NCI-H345 treated with DMSO at 0.1 percent for 48 hours (cell line): ENCODE data around the gene MTX1.

Source experiments
- DNase-seq: peaks from one replicate; lab custom pipeline; 2025; ENCODE audit not compliant: unreplicated experiment; lab: John Stamatoyannopoulos, UW

MTX1 gene

DNA sequence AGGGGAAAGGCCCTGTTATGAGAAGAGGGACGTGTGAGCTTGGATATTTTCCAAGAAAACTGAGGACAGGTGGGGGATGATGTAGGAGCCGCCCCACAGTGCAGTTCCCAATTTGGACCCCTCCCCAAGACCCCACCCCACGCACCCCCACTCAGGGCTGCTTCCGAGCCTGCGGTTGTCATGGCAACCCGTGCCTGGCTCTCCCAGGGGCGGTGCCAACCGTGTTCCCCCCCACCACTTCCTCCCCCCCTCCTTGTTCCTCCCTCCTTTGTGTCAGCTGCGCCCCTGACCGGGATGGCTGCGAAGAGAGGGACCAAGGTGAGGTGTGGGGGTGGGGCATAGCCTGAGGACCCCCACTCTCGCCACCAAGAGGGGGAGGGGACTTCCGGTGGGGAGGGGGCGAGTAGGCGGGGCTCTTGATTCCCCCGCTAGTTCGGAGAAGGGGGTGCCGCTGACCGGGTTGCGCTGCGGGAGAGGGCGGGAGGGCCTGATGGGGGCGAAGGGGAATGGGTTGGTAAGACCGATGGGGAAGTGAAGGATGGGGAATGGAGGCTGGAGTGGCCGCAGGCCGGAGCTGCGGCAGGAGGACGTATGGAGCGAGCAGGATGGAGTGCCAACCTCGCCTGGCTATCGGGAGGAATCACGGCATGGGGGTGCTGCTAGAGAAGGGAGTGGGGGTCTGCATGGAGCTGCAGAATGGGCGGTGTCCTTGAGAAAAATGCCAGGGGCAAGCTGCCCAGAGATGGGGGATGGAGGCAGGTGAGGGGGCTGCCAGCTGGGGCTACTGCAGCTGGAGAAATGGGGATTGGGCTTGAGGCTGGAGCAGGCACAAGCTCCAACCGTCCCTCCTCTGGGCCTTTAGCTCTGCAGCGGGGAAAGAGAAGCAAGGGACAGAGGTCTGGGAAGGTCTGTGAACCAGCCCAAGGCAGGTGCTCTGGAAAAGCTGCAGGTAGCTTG is 33.9 kb upstream of the MTX1 start:
- peak; percentile 66 for DNase-seq

DNA sequence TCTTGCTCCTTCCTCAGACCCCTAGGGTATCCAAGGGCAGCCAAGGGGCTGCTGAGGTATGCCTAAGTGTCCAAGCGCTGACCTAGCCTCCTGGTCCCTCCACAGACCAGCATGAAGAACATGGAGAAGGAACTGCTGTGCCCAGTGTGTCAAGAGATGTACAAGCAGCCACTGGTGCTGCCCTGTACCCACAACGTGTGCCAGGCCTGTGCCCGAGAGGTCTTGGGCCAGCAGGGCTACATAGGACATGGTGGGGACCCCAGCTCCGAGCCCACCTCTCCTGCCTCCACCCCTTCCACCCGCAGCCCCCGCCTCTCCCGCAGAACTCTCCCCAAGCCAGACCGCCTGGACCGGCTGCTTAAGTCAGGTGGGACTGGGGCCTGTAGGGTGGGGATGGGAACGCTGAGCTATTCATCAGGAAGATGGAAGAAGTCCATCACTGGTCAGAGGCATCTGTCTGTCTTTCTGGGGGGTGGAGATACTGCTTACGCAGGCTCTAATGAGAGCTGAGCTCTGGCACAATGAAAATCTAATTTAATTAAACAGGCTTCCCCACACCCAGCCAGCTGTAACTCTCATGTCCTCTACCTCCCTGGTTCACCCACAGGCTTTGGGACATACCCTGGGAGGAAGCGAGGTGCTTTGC is 33.1 kb upstream of the MTX1 start:
- no peak for DNase-seq

DNA sequence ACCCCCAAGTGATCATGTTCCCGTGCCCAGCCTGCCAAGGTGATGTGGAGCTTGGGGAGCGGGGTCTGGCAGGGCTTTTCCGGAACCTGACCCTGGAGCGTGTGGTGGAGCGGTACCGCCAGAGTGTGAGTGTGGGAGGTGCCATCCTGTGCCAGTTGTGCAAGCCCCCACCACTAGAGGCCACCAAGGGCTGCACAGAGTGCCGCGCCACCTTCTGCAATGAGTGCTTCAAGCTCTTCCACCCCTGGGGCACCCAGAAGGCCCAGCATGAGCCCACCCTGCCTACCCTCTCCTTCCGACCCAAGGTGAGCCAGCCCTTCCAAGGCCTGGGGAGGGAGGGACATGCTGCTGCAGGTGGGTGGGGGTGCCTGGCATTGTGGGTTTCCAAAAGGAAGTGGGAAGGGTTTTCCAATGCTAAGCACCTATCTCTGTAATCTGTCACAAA is 32.5 kb upstream of the MTX1 start:
- DNase-seq: no peak

DNA sequence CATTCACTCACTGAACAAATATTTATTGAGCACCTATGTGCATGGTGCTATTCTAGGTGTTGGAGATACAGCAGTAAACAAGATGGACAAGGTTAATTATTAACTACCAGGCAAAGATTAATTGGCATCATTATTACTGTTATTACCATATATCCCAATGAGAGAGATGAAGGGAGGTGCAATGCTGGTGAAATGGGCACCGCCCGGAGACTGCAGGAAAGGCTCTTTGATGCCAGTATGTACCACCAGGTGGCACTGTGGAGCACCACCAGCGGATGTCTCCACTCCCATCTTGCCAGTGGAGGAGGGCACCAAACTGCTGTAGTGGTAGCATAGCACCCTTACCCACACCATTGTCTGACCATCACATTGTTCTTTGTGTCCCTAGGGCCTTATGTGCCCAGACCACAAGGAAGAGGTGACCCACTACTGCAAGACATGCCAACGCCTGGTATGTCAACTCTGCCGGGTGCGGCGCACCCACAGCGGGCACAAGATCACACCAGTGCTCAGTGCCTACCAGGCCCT is 31.9 kb upstream of the MTX1 start:
- DNase-seq: peak; percentile 88

DNA sequence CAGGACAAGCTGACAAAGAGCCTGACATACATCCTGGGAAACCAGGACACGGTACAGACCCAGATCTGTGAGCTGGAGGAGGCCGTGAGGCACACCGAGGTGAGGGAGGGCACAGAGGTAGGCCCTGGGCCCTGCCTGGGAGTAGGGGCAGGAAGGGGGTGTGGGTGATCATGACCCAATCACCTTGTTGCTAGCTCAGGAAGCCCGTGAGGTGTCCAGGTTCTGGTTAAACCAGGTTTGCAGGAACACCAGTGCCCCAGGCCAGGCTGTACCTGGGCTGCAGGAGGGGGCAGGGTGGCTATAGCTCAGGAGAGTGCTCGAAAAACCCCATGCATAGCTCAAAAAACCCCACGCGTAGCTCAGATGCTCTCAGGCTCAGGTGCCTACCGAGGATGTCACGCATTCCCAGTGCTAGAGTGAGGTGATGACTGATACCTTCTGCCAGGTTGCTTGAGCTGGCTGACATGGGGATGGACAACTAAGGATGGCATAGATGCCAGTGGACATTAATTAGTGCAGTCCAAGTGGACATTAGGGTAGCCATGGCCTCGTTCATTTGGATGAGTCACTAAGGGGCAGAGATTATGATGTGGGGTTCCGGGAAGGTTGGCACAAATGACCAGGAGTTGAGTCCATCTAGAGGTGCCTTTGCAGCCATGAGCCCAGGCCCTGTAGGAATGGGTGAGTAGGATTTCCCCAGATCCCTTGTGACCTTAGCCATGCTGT is 31.1 kb upstream of the MTX1 start:
- DNase-seq: no peak

DNA sequence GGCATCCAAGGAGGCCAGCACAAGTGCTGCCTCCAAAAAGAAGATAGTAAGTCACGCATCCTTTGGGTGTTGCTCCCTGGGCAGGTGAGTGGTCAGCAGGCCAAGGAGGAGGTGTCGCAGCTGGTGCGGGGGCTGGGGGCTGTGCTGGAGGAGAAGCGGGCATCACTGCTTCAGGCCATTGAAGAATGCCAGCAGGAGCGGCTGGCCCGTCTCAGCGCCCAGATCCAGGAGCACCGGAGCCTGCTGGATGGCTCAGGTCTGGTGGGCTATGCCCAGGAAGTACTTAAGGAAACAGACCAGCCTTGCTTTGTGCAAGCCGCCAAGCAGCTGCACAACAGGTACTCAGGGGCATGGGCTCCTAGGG is 30.6 kb upstream of the MTX1 start:
- DNase-seq: no peak

DNA sequence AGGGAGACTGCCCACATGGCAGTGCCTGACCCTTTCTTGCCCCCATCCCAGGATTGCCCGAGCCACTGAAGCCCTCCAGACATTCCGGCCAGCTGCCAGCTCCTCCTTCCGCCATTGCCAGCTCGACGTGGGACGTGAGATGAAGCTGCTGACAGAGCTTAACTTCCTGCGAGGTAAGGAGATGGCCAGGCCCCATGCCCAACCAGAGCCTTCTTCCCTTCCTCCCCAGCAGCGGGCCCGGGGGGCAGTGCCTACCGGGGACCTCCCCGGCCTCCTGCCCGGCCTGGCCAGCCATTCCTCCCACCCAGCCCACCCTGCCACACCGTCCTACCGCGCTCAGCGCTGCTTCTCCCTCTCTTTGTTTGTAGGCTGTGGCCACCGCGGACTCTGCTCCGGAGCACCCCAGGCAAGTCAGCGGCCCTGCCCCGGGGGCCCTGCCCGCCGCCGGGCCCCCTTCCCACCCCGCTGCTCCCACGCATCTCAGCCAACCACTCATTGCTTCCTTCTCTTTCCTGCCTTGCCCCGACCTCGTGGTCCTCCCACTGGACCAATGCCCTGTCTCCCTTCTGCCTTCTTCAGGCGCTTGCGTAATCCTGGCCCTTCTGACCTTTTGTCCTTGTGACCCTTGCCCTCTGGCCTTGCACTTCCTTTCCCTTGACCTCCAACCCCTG is 29.9 kb upstream of the MTX1 start:
- no peak for DNase-seq

DNA sequence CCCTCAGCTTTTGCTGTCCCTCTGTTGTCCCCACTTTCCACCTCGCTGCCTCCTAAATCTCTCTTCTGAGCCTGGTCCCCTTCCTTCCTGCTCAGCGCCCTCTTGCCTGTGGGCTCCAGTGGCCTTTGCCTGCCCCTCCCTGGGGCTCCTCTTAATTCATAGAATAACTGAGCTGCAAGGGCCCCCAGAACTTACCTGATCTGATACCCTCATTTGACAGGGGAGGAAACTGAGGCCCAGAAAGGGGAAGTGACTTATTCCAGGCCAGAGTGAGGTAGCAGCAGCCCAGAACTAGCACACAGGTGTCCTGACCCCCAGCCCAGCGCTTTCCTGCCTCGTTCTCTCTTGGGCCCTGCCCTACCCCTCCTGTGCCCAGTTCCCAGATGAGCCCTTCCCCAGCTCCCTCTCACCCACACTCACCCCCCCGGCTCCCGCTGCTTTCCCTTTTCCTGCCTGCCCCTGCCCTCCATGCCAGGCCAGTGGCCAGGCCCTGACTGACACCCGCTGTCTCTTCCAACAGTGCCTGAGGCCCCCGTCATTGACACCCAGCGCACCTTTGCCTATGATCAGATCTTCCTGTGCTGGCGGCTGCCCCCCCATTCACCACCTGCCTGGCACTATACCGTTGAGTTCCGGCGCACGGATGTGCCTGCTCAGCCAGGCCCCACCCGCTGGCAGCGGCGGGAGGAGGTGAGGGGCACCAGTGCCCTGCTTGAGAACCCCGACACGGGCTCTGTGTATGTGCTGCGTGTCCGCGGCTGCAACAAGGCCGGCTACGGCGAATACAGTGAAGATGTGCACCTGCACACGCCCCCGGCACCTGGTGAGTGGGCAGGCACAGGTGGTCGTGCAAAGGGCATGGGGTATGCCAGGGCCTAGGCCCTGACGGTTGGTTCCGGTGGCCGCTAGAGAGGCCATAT is 29.1 kb upstream of the MTX1 start:
- DNase-seq: no peak

DNA sequence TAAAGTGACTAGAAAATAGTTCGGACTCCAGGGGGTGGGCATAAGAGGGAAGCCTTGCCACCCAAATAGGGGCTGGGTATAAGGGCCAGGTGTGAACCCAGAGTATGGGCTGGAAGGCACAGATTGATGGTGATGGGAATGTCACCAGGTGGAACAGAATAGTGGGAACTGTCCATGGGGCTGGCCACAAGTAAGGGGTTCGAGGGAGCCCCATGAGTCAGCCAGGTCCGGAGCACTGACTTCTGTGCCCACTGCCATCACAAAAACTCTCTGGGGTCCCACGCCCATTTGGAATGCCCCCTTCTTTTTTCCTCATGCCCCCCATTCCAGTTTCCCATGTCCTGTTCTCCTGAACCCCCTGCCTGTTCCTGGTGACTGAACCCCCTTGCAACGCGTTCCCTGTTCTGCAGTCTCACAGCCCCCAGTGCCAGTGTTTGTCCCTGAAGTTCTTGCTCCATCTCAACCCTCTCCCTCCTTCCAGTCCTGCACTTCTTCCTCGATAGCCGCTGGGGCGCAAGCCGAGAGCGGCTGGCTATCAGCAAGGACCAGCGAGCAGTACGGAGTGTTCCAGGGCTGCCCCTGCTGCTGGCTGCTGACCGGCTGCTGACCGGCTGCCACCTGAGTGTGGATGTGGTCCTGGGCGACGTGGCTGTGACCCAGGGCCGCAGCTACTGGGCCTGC is 27.0 kb upstream of the MTX1 start:
- no peak for DNase-seq

DNA sequence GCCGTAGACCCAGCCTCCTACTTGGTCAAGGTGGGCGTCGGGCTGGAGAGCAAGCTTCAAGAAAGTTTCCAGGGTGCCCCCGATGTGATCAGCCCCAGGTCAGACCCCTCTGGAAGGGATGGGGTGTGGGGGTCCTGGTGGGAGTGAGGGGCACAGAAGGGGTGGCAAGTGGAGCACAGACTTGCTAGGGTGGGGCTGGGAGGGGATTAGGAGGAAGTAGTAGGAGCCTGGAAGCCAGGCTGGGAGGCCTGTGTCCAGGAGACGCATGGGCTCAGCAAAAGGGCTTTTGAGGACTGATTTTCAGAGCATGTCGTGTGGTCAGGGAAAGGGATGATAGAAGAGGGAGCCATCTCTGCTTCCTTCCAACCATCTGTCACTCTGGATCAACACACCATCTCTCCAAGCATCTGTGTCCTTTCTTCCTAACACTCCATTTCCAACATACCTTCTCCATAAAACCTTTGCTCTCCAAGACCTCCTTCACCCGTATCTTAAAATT is 26.4 kb upstream of the MTX1 start:
- DNase-seq: no peak

DNA sequence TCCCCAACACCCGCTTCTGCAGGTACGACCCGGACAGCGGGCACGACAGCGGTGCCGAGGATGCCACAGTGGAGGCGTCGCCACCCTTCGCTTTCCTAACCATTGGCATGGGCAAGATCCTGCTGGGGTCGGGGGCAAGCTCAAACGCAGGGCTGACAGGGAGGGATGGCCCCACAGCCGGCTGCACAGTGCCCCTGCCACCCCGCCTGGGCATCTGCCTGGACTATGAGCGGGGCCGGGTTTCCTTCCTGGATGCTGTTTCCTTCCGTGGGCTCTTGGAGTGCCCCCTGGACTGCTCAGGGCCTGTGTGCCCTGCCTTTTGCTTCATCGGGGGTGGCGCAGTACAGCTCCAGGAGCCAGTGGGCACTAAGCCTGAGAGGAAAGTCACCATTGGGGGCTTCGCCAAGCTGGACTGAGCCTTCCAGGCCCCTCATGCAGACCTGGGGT is 24.7 kb upstream of the MTX1 start:
- DNase-seq: no peak

DNA sequence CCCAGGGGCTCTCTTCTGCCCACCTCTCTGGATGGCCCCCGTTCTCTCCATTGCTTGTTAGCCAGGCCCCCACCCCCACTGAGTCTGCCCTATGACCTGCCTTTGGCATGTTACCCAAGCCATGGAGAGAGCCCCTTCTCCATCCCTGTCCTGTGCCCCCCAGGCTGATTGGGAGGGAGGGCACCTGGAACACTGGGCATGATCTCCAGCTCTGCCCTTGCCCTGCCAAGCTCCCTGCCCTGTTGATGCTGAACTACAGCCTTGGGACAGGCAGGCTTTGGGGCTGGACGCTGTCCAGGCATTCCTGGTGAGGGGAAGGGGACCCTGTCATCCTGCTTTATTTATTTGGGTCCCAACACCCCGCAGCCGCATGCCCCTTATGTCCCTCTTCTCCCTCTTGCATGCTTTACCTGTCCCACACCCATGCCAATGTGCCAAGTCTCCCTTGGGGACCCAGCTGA is 24.1 kb upstream of the MTX1 start:
- DNase-seq: no peak

DNA sequence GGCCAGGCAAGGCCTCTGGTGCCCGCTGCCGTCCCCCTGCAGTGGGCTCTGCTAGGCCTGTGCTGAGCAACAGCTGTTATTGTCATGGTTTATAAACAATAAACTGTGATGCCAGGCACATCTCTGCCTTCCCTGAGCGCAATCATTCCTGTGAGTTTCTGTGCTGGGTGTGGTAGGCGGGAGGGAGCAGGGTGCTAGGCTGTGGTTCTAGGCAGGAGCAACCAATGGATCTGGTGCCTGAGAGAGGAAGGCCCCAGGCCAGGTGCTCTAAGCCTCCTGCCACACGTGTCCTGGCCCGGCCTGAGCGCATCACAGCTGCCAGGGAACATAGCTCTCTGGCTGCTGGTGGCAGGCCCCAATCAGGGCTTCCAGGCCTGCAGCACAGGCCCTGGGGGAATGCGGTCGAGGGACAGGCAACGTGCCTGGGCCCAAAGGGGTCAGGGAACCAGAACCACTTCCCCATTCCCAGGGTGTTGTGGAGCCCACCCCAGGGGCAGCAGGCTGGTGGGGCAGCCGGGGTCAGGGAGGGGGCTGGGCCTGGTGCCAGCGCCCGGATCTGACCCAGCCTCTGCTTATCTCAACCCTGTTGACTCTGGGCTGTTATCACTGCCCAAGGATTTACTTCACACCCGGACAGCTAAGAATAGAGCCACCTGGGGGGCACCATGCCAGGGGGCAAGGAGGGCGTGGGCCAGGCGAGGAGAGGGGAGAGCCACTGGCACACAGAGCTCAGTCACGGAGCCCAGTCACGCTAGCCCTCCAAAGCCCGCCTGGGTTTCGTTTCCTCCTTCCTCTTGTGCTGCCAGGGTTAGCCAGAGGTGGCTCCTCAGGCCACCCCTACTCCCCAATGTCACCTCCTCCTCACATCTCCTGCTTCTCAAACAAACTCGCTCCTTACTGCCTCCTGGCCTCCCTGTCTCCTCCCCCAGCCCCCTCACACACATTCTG is 23.4 kb upstream of the MTX1 start:
- no peak for DNase-seq

DNA sequence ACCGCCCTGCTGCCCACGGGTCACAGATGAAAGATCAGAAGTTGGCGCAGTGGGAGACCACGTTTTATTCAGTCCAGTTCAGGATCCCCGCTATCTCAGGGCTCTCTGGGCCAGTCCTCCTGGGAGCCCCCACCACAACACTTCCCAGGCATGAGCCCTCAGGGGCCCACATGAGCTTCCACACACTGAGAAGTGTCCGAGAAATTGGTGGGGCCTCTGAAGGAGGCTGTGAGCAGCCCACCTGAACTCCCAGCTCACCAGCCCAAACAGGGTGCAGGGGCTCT is 22.8 kb upstream of the MTX1 start:
- no peak for DNase-seq

DNA sequence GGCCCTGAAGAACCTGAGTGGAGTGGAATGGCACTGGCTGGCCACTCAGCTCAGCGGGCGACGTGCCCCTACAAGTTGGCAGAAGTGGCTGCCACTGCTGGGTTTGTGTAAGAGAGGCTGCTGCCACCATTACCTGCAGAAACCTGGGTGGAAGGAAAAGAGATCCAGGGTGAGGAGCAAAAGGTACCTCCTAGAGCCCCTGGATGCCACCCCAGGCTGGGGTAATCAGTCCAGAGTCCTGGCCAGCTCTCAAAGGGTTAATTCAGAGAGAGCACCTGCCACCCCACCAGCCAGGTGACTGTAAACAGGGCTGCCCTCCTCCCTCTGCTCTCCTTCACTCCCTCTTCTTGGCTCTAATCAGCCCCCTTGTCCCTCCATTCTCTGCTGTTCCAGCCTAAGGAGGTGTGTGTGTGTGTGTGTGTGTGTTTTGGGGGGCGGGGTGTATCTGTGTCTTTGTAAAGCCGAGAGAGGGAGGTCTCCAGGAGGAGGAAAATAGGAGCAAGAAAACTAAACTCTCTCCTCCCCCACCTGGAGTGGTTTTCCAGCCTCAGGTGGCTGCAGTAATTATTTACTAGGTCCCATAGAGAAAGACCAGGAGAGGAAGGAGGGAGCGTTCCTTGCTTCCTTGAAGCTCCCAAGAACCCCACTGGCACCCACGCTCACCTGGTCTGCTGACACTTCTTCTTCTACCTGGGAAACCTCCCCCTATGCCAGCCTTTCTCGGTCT is 22.3 kb upstream of the MTX1 start:
- DNase-seq: no peak

DNA sequence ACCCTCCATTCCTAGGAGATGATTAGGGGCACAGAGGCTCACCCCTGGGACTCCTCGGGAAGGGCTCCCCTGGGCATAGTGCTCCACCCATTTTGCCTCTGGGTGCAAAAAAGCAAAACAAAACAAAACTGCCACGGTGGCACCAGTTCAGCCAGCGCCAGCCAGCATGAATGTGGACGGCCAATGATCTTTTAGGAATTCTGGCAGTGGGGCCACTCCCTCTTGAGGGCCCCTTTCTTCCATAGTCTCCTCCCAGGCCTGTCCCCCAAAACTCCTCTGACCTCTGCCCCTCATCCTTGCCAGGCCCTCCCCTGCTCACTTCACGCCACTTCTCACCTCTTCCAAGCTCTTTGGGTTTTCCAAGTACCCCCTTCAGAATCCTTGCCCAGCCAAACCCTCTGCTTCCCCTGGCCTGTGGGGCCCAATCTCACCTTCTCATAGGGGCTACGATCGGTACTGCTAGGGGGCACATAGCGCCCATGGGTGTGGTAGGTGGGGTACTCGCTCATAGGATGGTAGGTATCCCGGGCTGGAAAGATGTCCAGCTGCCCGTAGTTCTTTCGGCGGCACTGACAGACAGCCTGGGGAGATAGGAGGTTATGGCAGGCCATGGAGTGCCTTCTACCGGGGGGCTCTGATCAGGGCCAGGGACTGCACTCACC is 21.6 kb upstream of the MTX1 start:
- no peak for DNase-seq

DNA sequence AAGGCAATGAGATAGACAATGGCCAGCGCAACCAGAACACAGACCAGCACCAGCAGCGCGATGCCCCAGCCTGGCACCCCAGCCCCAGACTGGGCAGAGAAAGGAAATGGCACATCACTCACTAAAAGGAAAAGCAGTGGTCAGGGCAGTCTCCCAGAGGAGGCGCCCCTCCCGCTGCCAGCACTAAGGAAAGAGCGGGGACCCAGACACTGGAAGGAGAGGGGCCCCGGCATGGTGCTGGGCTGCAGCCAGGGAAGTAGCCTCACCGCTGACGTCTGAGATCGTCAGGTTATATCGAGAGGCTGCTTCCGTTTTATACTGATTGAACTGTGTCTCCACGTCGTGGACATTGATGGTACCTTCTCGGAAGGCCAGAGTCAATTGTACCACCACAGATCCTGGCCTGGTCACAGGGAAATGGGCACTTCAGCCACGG is 21.0 kb upstream of the MTX1 start:
- DNase-seq: no peak
